ENCODE data around the gene VTI1A. TPM values are rescaled to one million over a fixed set of nuclear protein-coding genes. Genes with fewer than 3 reads are reported as not detected.

VTI1A gene
- total and polyA plus RNA-seq, 2 of the 8 experiments (the other 6 are each of a cell fraction or from before 2014, with no cell fraction given) = 6.0 to 20.0 TPM

GRCh38 chr10:112687647-112688046 lies 240.6 kb downstream of the VTI1A start:
- H3K9ac ChIP-seq (replicated peaks in 1 of 4; ENCODE audit: extremely low read depth in 1 of 4, low read depth in 3 of 4, low read length in 3 of 4) = no peak overlapping the region
- H3K27ac ChIP-seq (ENCODE audit: low read depth, low read length) = no peak overlapping the region
- no peak overlapping the region for H3K14ac ChIP-seq (ENCODE audit: insufficient read length)
- no peaks in the 10 kb centered on the region for H3K9me3 ChIP-seq (ENCODE audit: insufficient read depth in 2 of 2, low read depth in 1 of 2, low read length in 1 of 2)
- H2AFZ ChIP-seq (ENCODE audit: low read length) = no peak overlapping the region
- H4K20me1 ChIP-seq (replicated peaks in 1 of 2; ENCODE audit: control insufficient read depth in 1 of 2, insufficient read depth in 2 of 2, low read length in 2 of 2) = no peaks in the 10 kb centered on the region
- no peak overlapping the region for H2AK5ac ChIP-seq (ENCODE audit: low read depth, low read length)
- H2BK15ac ChIP-seq (ENCODE audit: low read length) = no peak overlapping the region
- WGBS, 2 experiments (ENCODE audit: extremely low coverage in 1 of 2, insufficient coverage in 1 of 2, insufficient read length in 1 of 2, insufficient replicate concordance in 2 of 2, low coverage in 1 of 2, low lambda C conversion rate in 2 of 2, missing lambda C conversion rate in 1 of 2) = 88% methylated on average over 4 of the region's 4 CpGs; no CpG with 5 or more reads in 1 of the 2 experiments
- no peak overlapping the region for H3K4me2 ChIP-seq (ENCODE audit: insufficient read depth in 1 of 2, low read depth in 2 of 2, low read length in 2 of 2)
- ChIA-PET POLR2A (ENCODE audit: partially characterized antibody) (interaction anchor here (0.6 kb wide), 2 partner anchors 177 to 271 kb away, joined by 3 read pairs; no protein-coding TSS in a partner anchor), CTCF (ENCODE audit: partially characterized antibody) (no interaction called here)
- H3K23ac ChIP-seq (ENCODE audit: insufficient read length) = no peak overlapping the region
- H2BK5ac ChIP-seq (ENCODE audit: low read depth, low read length) = no peak overlapping the region
- no peak overlapping the region for H4K8ac ChIP-seq (ENCODE audit: extremely low read depth, insufficient read depth, low read length)
- no peaks in the 10 kb centered on the region for H3K36me3 ChIP-seq (ENCODE audit: control insufficient read depth in 2 of 4, insufficient read depth in 4 of 4, low read length in 3 of 4)
- FAIRE-seq = peak; percentile 13
- H3K56ac ChIP-seq (replicated peaks; ENCODE audit: insufficient read length, low read depth, low read length) = no peak overlapping the region
- TF ChIP-seq ATF2 (IDR thresholded peaks at IDR 0.05; ENCODE audit: low read length) (no peak), CEBPB (IDR thresholded peaks at IDR 0.05; ENCODE audit: low read depth, low read length) (0 out of 2 replicates have a peak, but pooled peaks have one; percentile 36)
- H3K23me2 ChIP-seq (ENCODE audit: low read depth, low read length) = no peaks in the 10 kb centered on the region
- peaks cover 0 to 6% (median under 1%) of the 10 kb centered on the region in 4 experiments; a peak in 3 of 7 replicates for H3K4me1 ChIP-seq (replicated peaks in 1 of 4; ENCODE audit: control insufficient read depth in 3 of 4, insufficient read depth in 4 of 4, low read length in 3 of 4)
- H2BK20ac ChIP-seq (ENCODE audit: low read length) = no peak overlapping the region
- no peak overlapping the region for H3K4ac ChIP-seq (replicated peaks; ENCODE audit: insufficient read length, low read depth, low read length)
- H3K79me2 ChIP-seq (ENCODE audit: control insufficient read depth in 1 of 2, insufficient read depth in 2 of 2, low read length in 2 of 2) = no peaks in the 10 kb centered on the region
- H4K5ac ChIP-seq (ENCODE audit: insufficient read length, low read depth, low read length) = no peak overlapping the region
- H3K4me3 ChIP-seq (ENCODE audit: extremely low read depth in 1 of 4, insufficient read depth in 2 of 4, low read depth in 3 of 4, low read length in 4 of 4) = no peak overlapping the region
- no peak overlapping the region for H2BK120ac ChIP-seq (replicated peaks; ENCODE audit: low read depth, low read length)
- H3K27me3 ChIP-seq (replicated peaks in 1 of 4; ENCODE audit: control insufficient read depth in 3 of 4, extremely low read depth in 1 of 4, insufficient read depth in 3 of 4, low read length in 3 of 4) = no peaks in the 10 kb centered on the region
- DNase-seq (ENCODE audit: low read depth in 1 of 2, low spot score in 2 of 2) = no peak
- H2BK12ac ChIP-seq (ENCODE audit: low read depth, low read length) = no peak overlapping the region
- no peak overlapping the region for H4K91ac ChIP-seq (replicated peaks; ENCODE audit: insufficient read length, low read length)
- H3K79me1 ChIP-seq (ENCODE audit: low read depth, low read length) = no peaks in the 10 kb centered on the region
- H3K18ac ChIP-seq (ENCODE audit: extremely low read depth, low read length) = no peak overlapping the region
